Esophagus muscularis mucosa (tissue), 4 donors: ENCODE data around the gene NCKAP1. TPM values are rescaled to one million over a fixed set of nuclear protein-coding genes. Genes with fewer than 3 reads are reported as not detected.
A peak's percentile ranks its signal among the peaks of the same experiment; 100 is the strongest.
"Not testable (repeated sequence)": the region's sequence is repeated elsewhere in the genome, so short reads cannot be mapped to it uniquely, and the experiment has no call there.

Experiments
- DNase-seq: peaks from one replicate; pipeline ENCODE4 v3.0.0-alpha.2; 2017; ENCODE audit errors: extremely low spot score
- H3K27ac ChIP-seq, 4 donors: fragments of 200-600 bp; sonication (generic); replicated peaks in 1 of 4; 1 replicate in 3 of 4; 2 replicates in 1 of 4; pipeline ENCODE4 v1.5.1; 2016 to 2019; ENCODE audit warnings: mild to moderate bottlenecking in 1 of 4
- H3K27me3 ChIP-seq, 4 donors: fragments of 200-600 bp; sonication (generic); one replicate each; pipeline versions ENCODE4 v1.5.1 to v1.6.0; 2016 to 2019
- H3K36me3 ChIP-seq, 4 donors: fragments of 200-600 bp; sonication (generic); one replicate each; pipeline ENCODE4 v1.5.1; 2016 to 2019
- H3K4me1 ChIP-seq, 4 donors: fragments of 200-600 bp; sonication (generic); one replicate each; pipeline ENCODE4 v1.5.1; 2016 to 2019
- H3K4me3 ChIP-seq, 4 donors: fragments of 200-600 bp; sonication (generic); 1 replicate in 2 of 4; 2 replicates in 2 of 4; pipeline ENCODE4 v1.5.1; 2016 to 2019; ENCODE audit warnings: mild to moderate bottlenecking in 4 of 4, moderate library complexity in 1 of 4
- H3K9me3 ChIP-seq, 4 donors: fragments of 200-600 bp; sonication (generic); 1 replicate in 3 of 4; 2 replicates in 1 of 4; pipeline ENCODE4 v1.5.1; 2016 to 2019
- EP300 ChIP-seq: sonication (generic); formaldehyde crosslinking; IDR thresholded peaks from one replicate; pipeline ENCODE4 v1.6.1; 2017; ENCODE audit warnings: antibody characterized with exemption
- POLR2A ChIP-seq: fragments of 450-650 bp; IDR thresholded peaks from one replicate; pipeline ENCODE4 v1.6.1; 2017; ENCODE audit warnings: antibody characterized with exemption, moderate library complexity, mild to moderate bottlenecking, low read depth
- POLR2AphosphoS5 ChIP-seq, 2 donors: sonication (generic); formaldehyde crosslinking; IDR thresholded peaks; one replicate each; pipeline ENCODE4 v1.6.1; 2017; ENCODE audit warnings: antibody characterized with exemption in 2 of 2
- WGBS: methylation state at CpG from one replicate; pipeline ENCODE4 v1.1.5; 2018; 5-methylcytosine and 5-hydroxymethylcytosine counted together
- intact Hi-C: fragments of 100-400 bp; cut with DNase I; formaldehyde crosslinking; loops from one replicate; pipeline ENCODE4 v1.15.1; 2023
- total RNA-seq, 4 donors: library from RNA; depleted of rRNA; stranded (reverse); fragments of >200 nt; gene quantifications; one replicate each; pipeline versions ENCODE4 v1.1.0 to v1.2.1, GENCODE V29; 2016
- TF ChIP-seq, protein P1 (sequence below), 3 experiments: fragments of 200-600 bp in 2 of 3; fragments of 450-650 bp in 1 of 3; sonication (generic) in 2 of 3; IDR thresholded peaks; one replicate each; pipeline ENCODE4 v1.5.1; 2017 to 2019; ENCODE audit warnings: antibody characterized with exemption in 3 of 3, mild to moderate bottlenecking in 2 of 3, moderate library complexity in 1 of 3

The NCKAP1 gene
- total RNA-seq, 4 donors from 2014 or later, result 210 to 288 (median 249) TPM

GRCh38 chr2:183060571-183061231, 22.4 kb upstream of the NCKAP1 start:
- no peaks in the 10 kb centered on the region for H3K36me3 ChIP-seq
- 96% methylated on average over 14 of the region's 14 CpGs for WGBS
- no peak for DNase-seq
- TF ChIP-seq POLR2AphosphoS5 (IDR thresholded peaks at IDR 0.05), result no peak
- TF ChIP-seq, protein P1, sequence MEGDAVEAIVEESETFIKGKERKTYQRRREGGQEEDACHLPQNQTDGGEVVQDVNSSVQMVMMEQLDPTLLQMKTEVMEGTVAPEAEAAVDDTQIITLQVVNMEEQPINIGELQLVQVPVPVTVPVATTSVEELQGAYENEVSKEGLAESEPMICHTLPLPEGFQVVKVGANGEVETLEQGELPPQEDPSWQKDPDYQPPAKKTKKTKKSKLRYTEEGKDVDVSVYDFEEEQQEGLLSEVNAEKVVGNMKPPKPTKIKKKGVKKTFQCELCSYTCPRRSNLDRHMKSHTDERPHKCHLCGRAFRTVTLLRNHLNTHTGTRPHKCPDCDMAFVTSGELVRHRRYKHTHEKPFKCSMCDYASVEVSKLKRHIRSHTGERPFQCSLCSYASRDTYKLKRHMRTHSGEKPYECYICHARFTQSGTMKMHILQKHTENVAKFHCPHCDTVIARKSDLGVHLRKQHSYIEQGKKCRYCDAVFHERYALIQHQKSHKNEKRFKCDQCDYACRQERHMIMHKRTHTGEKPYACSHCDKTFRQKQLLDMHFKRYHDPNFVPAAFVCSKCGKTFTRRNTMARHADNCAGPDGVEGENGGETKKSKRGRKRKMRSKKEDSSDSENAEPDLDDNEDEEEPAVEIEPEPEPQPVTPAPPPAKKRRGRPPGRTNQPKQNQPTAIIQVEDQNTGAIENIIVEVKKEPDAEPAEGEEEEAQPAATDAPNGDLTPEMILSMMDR (IDR thresholded peaks at IDR 0.05), result no peak
- TF ChIP-seq POLR2A, result no peak
- TF ChIP-seq EP300, result no peak
- no peak overlapping the region for H3K4me3 ChIP-seq
- H3K4me1 ChIP-seq, result peaks cover 3 to 23% (median 14%) of the 10 kb centered on the region in 4 donors
- no peaks in the 10 kb centered on the region for H3K9me3 ChIP-seq
- intact Hi-C loops, result no loop called here
- H3K27me3 ChIP-seq, result no peaks in the 10 kb centered on the region
- H3K27ac ChIP-seq, result no peak overlapping the region

DNA sequence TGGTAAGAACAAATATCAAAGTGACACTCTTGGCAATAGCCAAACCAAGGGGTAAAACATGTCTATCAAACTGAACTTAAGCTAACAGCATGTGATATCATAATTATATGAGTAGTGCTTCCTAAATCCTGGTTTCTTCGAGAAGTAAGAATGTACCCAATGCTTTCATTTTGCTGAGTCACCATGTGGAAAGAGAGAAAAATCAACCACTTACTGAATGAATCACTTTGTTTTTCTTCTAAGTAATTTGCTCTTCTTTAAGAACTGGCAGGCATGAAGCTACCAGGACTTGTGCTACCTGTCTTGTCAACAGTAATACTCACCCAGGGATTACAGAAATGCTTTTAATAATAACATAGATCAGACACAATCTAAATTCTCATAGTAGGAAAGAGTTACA, 21.3 kb upstream of the NCKAP1 start:
- H3K36me3 ChIP-seq, result no peaks in the 10 kb centered on the region
- no peaks in the 10 kb centered on the region for H3K27me3 ChIP-seq
- 33% methylated on average over 1 of the region's 1 CpG for WGBS
- TF ChIP-seq EP300, result no peak
- TF ChIP-seq POLR2A, result no peak
- no peak for TF ChIP-seq POLR2AphosphoS5 (IDR thresholded peaks at IDR 0.05)
- TF ChIP-seq, protein P1 (IDR thresholded peaks at IDR 0.05), result no peak
- no peak overlapping the region for H3K4me3 ChIP-seq
- no peaks in the 10 kb centered on the region for H3K9me3 ChIP-seq
- H3K27ac ChIP-seq, result no peak overlapping the region
- intact Hi-C loops, result no loop called here
- H3K4me1 ChIP-seq, result peaks cover 3 to 23% (median 14%) of the 10 kb centered on the region in 4 donors
- no peak for DNase-seq

GRCh38 chr2:183057333-183057985, 19.2 kb upstream of the NCKAP1 start:
- Histone ChIP-seq H3K27ac (peak overlapping the region in 2 of 4 donors; percentile 28 to 48), H3K9me3 (no peaks in the 10 kb centered on the region), H3K36me3 (no peaks in the 10 kb centered on the region), H3K27me3 (no peaks in the 10 kb centered on the region), H3K4me1 (peaks cover 3 to 23% (median 14%) of the 10 kb centered on the region in 4 donors), H3K4me3 (no peak overlapping the region)
- DNase-seq, result no peak
- WGBS, result 39% methylated on average over 3 of the region's 3 CpGs
- intact Hi-C loops, result no loop called here
- TF ChIP-seq POLR2AphosphoS5 (IDR thresholded peaks at IDR 0.05) (no peak), EP300 (no peak), POLR2A (no peak)
- TF ChIP-seq, protein P1 (IDR thresholded peaks at IDR 0.05), result no peak

DNA sequence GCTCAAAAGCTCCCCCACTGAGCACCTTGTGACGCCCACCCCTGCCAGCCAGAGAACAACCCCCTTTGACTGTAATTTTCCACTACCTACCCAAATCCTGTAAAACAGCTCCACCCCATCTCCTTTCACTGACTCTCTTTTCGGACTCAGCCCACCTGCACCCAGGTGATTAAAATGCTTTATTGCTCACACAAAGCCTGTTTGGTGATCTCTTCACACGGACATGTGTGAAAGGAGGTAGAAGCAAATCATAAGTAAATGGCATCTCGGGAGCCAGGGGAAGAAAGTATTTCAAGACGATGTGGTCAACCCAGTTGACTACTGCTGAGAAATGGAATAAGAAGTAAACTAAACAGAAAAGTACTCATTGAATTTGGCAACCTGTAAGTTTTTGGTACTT, 11.2 kb upstream of the NCKAP1 start:
- H3K27ac ChIP-seq, result no peak overlapping the region
- DNase-seq, result no peak
- no peaks in the 10 kb centered on the region for H3K36me3 ChIP-seq
- H3K4me3 ChIP-seq, result no peak overlapping the region
- no peaks in the 10 kb centered on the region for H3K9me3 ChIP-seq
- H3K27me3 ChIP-seq, result peaks cover 0 to 3% (median 0%) of the 10 kb centered on the region in 4 donors
- H3K4me1 ChIP-seq, result no peaks in the 10 kb centered on the region
- WGBS, result 80% methylated on average over 5 of the region's 5 CpGs
- intact Hi-C loops, result no loop called here
- no peak for TF ChIP-seq POLR2AphosphoS5 (IDR thresholded peaks at IDR 0.05)
- TF ChIP-seq, protein P1 (IDR thresholded peaks at IDR 0.05), result no peak

- H3K27me3 ChIP-seq, H3K4me1 ChIP-seq, H3K4me3 ChIP-seq, H3K9me3 ChIP-seq, H3K36me3 ChIP-seq, intact Hi-C loops, H3K27ac ChIP-seq, DNase-seq: not testable (repeated sequence)
- WGBS, result 93% methylated on average over 5 of the region's 5 CpGs
Observed at GRCh38 chr2:183047486-183048125, 9.3 kb upstream of the NCKAP1 start.

GRCh38 chr2:183043580-183043979, 5.3 kb upstream of the NCKAP1 start:
- H3K9me3 ChIP-seq, DNase-seq, intact Hi-C loops, H3K27ac ChIP-seq, H3K4me3 ChIP-seq, H3K36me3 ChIP-seq, H3K27me3 ChIP-seq: not testable (repeated sequence)
- H3K4me1 ChIP-seq, result peaks cover 0 to 12% (median 7%) of the 10 kb centered on the region in 4 donors
- 92% methylated on average over 8 of the region's 8 CpGs for WGBS
